Activated CD8-positive, alpha-beta memory T cell treated with anti-CD3 and anti-CD28 coated beads, Interleukin-2, amount 50 U/mL, for 48 hours (primary cell): Measurements from ENCODE around the gene DYNLT5.
"Not testable (repeated sequence)": the region's sequence is repeated elsewhere in the genome, so short reads cannot be mapped to it uniquely, and the experiment has no call there.

Source experiments
- DNase-seq: peaks from one replicate; pipeline ENCODE4 v3.0.0-alpha.2; 2020

DYNLT5 gene

GRCh38 chr1:66791621-66792610, 39.7 kb downstream of the DYNLT5 start:
- no peak for DNase-seq

GRCh38 chr1:66795839-66796238, 43.6 kb downstream of the DYNLT5 start:
- not testable (repeated sequence) for DNase-seq

GRCh38 chr1:66809245-66809644, 57.0 kb downstream of the DYNLT5 start:
- DNase-seq = no peak

GRCh38 chr1:66809736-66810326, 57.6 kb downstream of the DYNLT5 start:
- no peak for DNase-seq

- DNase-seq = no peak
Measured at GRCh38 chr1:66824771-66825170, 72.5 kb downstream of the DYNLT5 start.
